ENCODE measurements around the gene EMC8.

The EMC8 gene

DNA sequence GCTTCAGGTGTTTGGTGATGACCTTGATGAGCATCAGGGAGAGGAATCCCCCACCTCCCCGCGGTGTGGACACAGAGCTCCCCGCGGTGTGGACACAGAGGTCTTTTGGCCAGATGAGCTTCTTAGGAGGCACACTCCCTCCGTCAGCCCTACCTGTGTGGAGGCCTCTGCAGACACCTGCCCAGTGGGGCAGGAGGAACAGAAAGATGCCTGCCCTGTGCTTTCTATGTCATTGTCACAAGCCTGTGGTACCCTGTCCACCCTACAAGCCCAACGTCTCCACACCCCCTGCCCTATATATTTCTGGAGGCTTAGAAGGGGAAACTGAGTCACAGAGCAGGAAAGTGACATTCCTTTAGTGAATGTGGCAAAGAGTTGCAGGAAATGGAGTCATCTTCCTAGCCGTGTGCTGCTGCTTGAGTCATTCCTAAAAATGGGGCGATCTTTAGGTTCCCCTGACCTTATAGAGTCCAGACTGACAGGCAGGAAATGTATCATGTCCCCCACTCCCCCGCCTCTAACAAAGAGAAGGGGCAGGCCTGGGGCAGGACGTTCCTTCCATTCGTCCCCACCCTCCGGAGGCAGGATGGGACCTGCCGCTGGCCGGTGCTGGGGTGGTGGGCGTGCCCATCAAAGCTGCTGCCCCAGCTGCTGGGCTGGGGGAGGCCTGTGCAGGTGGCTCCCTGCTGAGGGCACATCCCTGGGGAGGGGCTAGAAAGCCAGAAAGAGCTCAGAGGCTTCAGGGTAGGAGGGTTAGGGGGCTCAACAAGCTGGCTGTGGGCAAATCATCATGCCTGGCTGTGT, 47.4 kb downstream of the EMC8 start:
- TF ChIP-seq, protein P1, sequence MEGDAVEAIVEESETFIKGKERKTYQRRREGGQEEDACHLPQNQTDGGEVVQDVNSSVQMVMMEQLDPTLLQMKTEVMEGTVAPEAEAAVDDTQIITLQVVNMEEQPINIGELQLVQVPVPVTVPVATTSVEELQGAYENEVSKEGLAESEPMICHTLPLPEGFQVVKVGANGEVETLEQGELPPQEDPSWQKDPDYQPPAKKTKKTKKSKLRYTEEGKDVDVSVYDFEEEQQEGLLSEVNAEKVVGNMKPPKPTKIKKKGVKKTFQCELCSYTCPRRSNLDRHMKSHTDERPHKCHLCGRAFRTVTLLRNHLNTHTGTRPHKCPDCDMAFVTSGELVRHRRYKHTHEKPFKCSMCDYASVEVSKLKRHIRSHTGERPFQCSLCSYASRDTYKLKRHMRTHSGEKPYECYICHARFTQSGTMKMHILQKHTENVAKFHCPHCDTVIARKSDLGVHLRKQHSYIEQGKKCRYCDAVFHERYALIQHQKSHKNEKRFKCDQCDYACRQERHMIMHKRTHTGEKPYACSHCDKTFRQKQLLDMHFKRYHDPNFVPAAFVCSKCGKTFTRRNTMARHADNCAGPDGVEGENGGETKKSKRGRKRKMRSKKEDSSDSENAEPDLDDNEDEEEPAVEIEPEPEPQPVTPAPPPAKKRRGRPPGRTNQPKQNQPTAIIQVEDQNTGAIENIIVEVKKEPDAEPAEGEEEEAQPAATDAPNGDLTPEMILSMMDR (IDR thresholded peaks at IDR 0.05; ENCODE audit: control insufficient read depth, extremely low read depth, insufficient read depth): no peak
- no peak overlapping the region for H3K4me3 ChIP-seq (ENCODE audit: low read depth, low read length)
- DNase-seq (ENCODE audit: low read depth): no peak

DNA sequence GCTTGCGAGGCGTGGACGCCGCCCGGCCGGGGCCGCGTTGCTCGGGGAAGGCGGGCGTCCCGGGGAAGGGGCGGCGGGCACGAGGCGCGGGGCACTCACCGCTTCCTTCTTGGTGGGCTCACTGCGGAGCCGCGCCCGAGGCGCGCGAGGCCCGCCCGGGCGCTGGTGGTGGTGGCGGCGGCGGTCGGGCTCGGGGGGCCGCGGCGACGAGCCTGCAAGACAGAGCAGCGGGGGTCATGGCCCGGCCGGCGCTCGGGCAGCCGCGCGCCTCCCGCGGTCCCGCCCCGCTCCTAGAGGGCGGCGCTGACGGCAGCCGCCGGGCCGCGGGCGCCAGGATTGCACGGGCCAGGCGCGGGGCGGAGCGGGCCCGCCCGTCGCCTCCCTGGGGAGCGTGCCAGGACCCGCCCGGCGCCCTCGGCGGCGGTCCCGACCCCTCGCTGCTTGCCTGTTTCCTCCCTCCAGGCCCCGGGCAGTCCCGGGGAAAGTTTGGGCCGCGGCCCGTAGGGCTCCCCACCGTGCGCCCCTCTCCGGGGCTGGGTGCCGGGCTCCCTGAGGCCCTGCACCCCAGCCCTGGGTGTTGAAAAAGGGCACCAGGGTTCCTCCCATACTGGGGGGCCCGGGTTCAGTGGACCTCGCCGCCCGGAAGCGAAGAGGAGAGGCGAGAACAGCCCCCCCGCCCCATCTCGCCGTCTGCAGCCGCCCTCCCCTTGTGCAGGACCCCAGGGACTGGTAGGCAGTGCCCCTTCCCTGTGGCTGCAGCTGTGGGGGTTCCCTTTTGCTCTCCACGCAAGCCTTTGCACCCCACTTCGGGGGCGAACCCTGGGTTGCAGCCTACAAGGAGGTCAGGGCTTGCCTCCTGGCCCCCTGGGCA, 48.3 kb downstream of the EMC8 start, which contains the start of gene C16orf74:
TSS of gene C16orf74 (minus strand) at position 270 of the 871 bp plus-strand sequence. CDS start 15,879 bp downstream, outside the sequence.
- H3K4me3 ChIP-seq (ENCODE audit: low read depth, low read length): peak within 1 kb of the TSS; percentile 51
- DNase-seq (ENCODE audit: low read depth): no peak
- TF ChIP-seq, protein P1 (IDR thresholded peaks at IDR 0.05; ENCODE audit: control insufficient read depth, extremely low read depth, insufficient read depth): no peak

DNA sequence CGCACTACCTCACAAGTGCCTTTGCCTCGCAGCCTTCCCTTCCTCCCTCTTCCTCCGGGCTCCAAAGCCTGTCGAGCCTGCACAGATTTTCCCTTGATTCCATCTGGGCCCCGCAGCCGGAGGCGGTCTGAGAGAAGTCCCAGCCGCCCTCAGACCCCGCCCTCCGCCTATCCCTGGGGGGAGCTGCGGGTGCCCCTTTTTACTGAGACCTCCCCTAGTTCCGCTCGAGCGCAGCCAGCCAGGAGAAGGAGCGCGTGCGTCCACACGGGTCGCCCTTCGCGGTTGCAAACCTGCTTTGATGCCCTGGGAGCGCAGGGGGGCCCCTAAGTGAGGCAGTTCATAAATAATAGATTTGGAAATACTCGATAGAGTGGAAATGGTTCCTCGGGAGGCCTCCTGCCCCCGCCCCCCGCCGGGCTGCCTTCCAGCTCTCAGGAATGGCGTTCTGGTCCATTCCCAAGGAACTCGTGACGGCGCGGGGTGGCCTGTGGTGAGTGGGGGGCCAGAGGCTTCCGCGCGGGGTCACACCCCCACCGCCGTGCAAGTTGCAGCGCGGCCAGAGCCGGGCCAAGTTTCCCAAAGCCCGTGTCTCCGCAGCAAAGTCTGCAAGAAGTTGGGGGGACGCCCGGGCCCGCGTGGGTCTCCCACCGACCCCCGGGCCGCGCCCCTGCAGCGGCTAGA, 49.1 kb downstream of the EMC8 start:
- DNase-seq (ENCODE audit: low read depth): no peak
- TF ChIP-seq, protein P1 (IDR thresholded peaks at IDR 0.05; ENCODE audit: control insufficient read depth, extremely low read depth, insufficient read depth): no peak
- H3K4me3 ChIP-seq (ENCODE audit: low read depth, low read length): peak overlapping the region; percentile 51

DNA sequence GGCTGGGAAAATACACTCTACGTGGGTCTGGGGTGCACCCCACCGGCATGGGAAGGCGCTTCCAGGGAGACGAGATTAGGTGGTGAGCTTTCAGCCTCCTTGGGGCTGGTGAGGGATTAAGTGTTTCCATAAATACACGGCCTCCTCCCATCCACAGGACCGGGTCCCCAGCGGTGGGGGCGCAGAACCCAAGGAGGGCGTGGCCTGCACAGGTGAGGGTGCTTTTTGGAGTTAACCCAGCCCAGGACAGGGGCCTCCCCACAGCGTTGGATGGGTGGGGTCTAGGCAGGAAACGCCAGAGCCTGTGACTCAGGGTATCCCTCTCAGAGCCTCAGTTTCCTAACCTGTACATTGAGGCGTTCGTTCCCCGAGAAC, 49.6 kb downstream of the EMC8 start:
- DNase-seq (ENCODE audit: low read depth): no peak
- TF ChIP-seq, protein P1 (IDR thresholded peaks at IDR 0.05; ENCODE audit: control insufficient read depth, extremely low read depth, insufficient read depth): no peak
- no peak overlapping the region for H3K4me3 ChIP-seq (ENCODE audit: low read depth, low read length)

DNA sequence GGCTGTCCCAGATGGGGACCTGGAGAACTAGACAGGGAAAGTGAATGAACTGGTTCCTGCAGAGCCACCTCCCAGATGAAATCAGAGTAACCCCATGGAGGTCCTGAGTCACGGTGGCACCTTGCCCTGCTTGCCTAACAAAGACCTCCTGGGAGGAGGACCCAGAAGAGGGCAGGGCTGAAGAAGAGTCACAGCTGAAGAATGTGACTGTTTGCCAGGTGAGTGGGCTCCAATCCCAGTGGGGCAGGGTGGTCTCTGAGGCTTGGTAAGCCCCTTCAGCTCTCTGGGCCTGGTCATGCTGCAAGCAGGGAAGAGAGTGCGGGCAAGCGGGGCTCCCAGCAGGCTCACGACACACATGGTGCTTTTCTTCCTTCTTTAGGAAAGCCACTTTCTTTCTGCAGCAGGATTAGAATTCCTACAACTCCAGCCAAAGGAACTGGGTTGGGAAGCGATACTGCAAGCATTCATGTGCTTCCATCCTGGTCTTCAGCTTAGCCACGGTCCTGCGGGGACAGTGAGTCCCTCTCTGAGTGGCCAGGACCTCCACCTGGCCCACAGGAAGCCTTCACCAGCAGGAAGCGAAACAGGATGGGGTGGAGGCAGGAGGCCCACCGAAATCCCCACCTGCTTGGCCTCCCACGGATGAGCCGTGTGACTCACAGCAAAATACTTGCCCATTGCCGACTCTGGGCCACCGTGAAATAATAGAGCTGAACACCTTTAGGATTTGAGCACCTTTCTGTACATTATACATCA, 52.7 kb downstream of the EMC8 start:
- TF ChIP-seq, protein P1 (IDR thresholded peaks at IDR 0.05; ENCODE audit: control insufficient read depth, extremely low read depth, insufficient read depth): no peak
- H3K4me3 ChIP-seq (ENCODE audit: low read depth, low read length): no peak overlapping the region
- DNase-seq (ENCODE audit: low read depth): no peak

Data from LNCaP clone FGC (cell line).